DND-41 (cell line): ENCODE results near the gene IP6K3.

Source experiments
- CTCF ChIP-seq: IDR thresholded peaks from 2 replicates; pipeline ENCODE4 v1.5.1; 2012; ENCODE audit warnings: borderline replicate concordance, low read length, moderate library complexity, mild to moderate bottlenecking; ENCODE audit not compliant: poor library complexity, severe bottlenecking; ENCODE audit errors: extremely low read depth
- EZH2 ChIP-seq: IDR thresholded peaks from 3 replicates; pipeline ENCODE4 v1.6.1; 2012; ENCODE audit warnings: borderline replicate concordance, low read depth, mild to moderate bottlenecking, moderate library complexity, low read length, inconsistent platforms; ENCODE audit not compliant: severe bottlenecking

- TF ChIP-seq EZH2 = no peak
- no peak for TF ChIP-seq CTCF
Measured at GRCh38 chr6:33696548-33697518, 49.9 kb downstream of the IP6K3 start.
